Epithelial cell of umbilical artery (primary cell): ENCODE data around the gene EVI5L. TPM values are rescaled to one million over a fixed set of nuclear protein-coding genes. Genes with fewer than 3 reads are reported as not detected.

Experiments used
- total RNA-seq: library from RNA; depleted of rRNA; stranded (reverse); fragments of >200 nt; gene quantifications from 2 replicates; pipeline ENCODE4 v1.2.3, GENCODE V29; 2014

EVI5L gene
- 8.8 and 11.0 TPM in 2 replicates for total RNA-seq

DNA sequence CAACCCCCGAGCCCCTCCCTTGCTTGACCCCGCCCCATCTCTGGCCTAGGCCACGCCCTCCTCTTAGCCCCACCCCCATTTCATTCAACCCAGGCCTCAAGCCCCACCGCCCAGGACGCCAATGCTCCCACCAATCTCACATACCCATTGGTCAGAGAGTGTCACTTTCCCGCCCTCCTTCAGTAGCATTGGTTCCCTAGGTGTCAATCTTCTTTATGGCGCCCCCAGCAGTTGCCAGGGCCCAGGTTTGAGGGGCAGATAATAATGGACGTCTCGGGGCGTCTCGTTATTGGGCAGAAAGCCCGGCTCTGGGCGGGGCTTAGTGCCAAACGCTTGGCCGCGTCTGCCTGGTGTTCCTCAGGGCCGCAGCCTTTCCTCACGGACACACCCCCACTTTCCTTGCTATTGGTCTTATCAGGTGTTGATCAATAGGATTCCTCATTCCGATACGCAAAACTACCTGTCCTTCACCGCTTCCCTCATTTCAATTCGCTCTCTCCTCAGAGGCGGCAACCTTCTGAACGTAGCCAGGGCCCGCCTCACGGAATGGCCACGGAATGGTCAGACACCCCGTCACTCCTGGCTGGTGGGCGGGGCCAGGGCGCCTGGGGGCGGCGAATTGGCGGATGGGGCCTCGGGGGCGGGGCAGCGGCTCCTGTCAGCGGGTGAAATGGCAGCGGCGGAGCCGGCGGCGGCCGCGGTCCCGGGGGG, at the start of gene EVI5L:
Gene EVI5L (plus strand): TSS at position 658 of the 711 bp plus-strand sequence. CDS start 16,325 bp downstream, outside the sequence.

DNA sequence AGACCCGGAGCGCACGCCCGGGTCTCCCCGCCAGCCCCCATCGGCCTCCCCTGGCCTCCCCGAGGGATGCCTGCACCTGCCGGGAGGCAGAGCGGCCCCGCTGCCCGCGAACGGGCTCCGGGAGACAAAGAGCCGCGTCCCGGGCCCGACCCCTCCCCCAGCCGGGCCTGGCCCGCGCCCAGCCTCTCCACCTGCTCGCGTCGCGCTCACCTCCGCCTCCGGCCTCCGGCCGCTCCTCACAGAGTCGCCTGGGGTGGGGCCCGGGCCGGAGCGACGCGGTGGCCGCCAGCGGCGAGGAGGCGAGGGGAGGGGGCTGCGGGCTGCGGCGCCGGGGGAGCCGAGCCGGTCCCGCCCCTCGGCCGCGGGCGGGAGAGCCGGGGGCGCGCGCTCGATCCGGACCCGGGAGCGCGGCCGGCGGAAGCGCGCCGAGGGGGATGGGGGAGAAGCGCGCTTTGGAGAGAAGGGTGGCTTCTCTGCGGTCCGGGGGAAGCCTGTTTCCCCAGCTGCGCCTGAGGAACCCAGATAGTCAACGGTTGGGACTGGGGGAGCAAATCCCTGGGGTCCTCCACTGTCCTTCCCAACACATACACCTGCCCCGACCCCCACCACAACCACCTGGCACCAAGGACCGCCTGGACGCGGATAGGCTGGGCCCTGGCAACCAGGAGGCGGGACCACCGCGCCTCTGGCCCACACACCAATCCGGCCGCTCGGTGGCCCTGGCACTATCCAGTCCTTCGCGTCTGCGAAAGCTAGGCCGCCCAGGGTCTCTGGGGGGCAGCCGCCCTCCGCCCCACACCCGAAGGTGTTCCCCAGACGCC, 44.3 kb downstream of the EVI5L start, which contains the start of gene PRR36:
Gene PRR36 (minus strand): TSS at position 315 of the 821 bp plus-strand sequence. CDS start 701 bp downstream, outside the sequence.

DNA sequence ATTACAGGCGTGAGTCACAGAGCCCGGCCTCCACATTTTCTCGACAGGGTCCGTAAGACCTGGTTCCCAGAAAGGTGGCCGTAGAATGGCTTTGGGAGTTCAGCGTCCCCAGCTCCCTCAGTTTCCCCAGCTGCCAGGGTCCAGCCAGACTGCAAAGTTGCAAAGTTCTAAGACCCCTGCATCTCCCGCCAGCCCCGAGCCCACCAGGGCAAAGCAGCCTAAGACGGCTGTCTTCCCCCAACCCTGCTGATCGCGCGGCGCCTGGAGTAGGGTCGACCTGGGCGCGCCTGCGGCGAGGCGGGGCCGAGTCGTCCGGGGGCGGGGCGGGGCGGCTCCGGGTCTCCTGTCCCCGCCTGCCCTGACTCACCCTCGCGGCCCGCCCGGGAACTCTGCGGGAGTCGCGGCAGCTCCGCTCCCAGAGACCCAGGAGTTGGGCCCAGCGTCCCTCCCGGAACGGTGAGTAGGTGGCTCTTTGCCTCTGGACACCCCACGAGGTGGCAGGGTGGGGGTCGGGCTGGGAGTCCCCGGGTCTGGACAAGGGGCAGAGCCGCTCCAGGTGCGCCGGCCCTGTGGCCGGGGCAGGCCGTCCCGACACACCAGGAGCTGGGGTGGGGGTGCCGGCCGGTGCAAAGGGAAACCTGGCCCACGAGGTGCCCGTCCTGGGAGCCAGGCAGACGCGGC, 58.3 kb downstream of the EVI5L start, which contains the start of gene LRRC8E:
Gene LRRC8E (plus strand): TSS at position 366 of the 681 bp plus-strand sequence. CDS start 7,094 bp downstream, outside the sequence.

DNA sequence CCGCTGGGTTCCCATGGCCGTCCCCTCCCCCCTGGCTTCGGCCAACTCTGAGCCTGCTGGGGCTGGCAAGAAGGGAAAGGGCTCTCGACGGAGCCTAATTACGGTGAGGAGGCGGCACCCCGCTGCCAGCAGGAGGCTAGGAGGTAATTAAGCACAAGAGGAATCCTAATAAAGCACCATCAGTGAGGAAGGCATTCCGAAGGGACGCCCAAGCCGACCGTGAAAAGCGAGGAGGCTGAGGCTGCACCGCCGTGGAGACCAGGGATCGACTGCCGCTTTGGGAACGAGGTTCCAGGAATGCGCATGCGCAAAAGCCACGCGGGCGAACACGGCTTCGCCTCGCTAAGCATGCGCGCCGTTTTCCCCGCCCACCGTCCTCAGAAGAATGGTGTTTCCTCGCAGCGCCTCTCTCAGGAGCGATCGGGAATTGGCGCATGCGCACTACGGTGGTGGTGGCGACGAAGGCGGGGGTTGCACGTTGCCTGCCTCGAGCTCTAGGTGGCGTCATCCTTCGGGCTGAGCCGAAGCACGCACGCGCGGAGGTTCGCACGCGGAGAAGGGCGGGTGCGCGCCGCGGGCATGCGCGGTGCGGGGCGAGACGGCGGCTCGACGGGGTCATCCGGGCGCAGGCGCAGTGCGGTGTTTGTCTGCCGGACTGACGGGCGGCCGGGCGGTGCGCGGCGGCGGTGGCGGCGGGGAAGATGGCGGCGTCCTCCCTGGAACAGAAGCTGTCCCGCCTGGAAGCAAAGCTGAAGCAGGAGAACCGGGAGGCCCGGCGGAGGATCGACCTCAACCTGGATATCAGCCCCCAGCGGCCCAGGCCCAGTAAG, 73.4 kb downstream of the EVI5L start, which contains the start of gene MAP2K7:
Gene MAP2K7 (plus strand): TSS at position 634 of the 830 bp plus-strand sequence. CDS start 68 bp downstream, at position 702.

Other genes with a start within 250 kb of the EVI5L start
- gene CAMSAP3, start 234.4 kb upstream of the EVI5L start, total RNA-seq = under 0.01 TPM in 1 of 2 replicates, not detected in the other
- gene XAB2, start 200.7 kb upstream of the EVI5L start, total RNA-seq = 22.4 and 23.7 TPM in 2 replicates
- 7.3 and 41.3 TPM in 2 replicates for gene PET100, start 200.4 kb upstream of the EVI5L start, total RNA-seq
- not detected in 2 replicates for gene PCP2, start 196.5 kb upstream of the EVI5L start, total RNA-seq
- gene STXBP2, start 193.1 kb upstream of the EVI5L start, total RNA-seq = 18.8 and 31.5 TPM in 2 replicates
- gene RETN, start 161.2 kb upstream of the EVI5L start, total RNA-seq = not detected in 2 replicates
- not detected in 2 replicates for gene MCEMP1, start 153.1 kb upstream of the EVI5L start, total RNA-seq
- 77.8 and 89.3 TPM in 2 replicates for gene TRAPPC5, start 149.4 kb upstream of the EVI5L start, total RNA-seq
- not detected in 2 replicates for gene FCER2, start 128.1 kb upstream of the EVI5L start, total RNA-seq
- not detected in 2 replicates for gene CLEC4G, start 98.1 kb upstream of the EVI5L start, total RNA-seq
- not detected in 2 replicates for gene CD209, start 82.7 kb upstream of the EVI5L start, total RNA-seq
- 0.97 TPM in 1 of 2 replicates, not detected in the other for gene CLEC4M, start 67.0 kb upstream of the EVI5L start, total RNA-seq
- gene PRR36, start 44.2 kb downstream of the EVI5L start, total RNA-seq = not detected in 2 replicates
- gene LRRC8E, start 58.3 kb downstream of the EVI5L start, total RNA-seq = 1.1 and 1.3 TPM in 2 replicates
- 8.4 and 11.6 TPM in 2 replicates for gene MAP2K7, start 73.7 kb downstream of the EVI5L start, total RNA-seq
- 2.3 TPM in 1 of 2 replicates, not detected in the other for gene TGFBR3L, start 84.6 kb downstream of the EVI5L start, total RNA-seq
- gene SNAPC2, start 90.1 kb downstream of the EVI5L start, total RNA-seq = 16.3 and 22.7 TPM in 2 replicates
- 4.1 and 12.3 TPM in 2 replicates for gene CTXN1, start 95.9 kb downstream of the EVI5L start, total RNA-seq
- 58.4 and 65.6 TPM in 2 replicates for gene TIMM44, start 113.4 kb downstream of the EVI5L start, total RNA-seq
- 25.7 and 38.0 TPM in 2 replicates for gene ELAVL1, start 175.4 kb downstream of the EVI5L start, total RNA-seq
- not detected in 2 replicates for gene CCL25, start 222.5 kb downstream of the EVI5L start, total RNA-seq